GM18868 (cell line): Measurements from ENCODE around the gene SBK3.
A peak's percentile ranks its signal among the peaks of the same experiment; 100 is the strongest.
"Not testable (repeated sequence)": the region's sequence is repeated elsewhere in the genome, so short reads cannot be mapped to it uniquely, and the experiment has no call there.

ENCODE experiments used
- ATAC-seq: cut with Tn5 transposase; IDR thresholded peaks from one replicate; pipeline ENCODE4 v1.9.1; 2021; ENCODE audit warnings: mild to moderate bottlenecking, moderate library complexity; ENCODE audit not compliant: unreplicated experiment

The SBK3 gene

GRCh38 chr19:55525289-55526101, 19.8 kb downstream of the SBK3 start:
- no peak for ATAC-seq

GRCh38 chr19:55520691-55521292, 24.6 kb downstream of the SBK3 start:
- ATAC-seq, result no peak

GRCh38 chr19:55519451-55520311, 25.7 kb downstream of the SBK3 start:
- ATAC-seq, result no peak

GRCh38 chr19:55516878-55517620, 28.3 kb downstream of the SBK3 start:
- ATAC-seq, result peak; percentile 93

- ATAC-seq, result no peak
Observed at GRCh38 chr19:55508120-55508519, 37.2 kb downstream of the SBK3 start.

GRCh38 chr19:55504981-55505380, 40.4 kb downstream of the SBK3 start:
- no peak for ATAC-seq

- no peak for ATAC-seq
Observed at GRCh38 chr19:55504252-55504603, 41.1 kb downstream of the SBK3 start.

- ATAC-seq, result peak; percentile 85
Observed at GRCh38 chr19:55503502-55504251, 41.7 kb downstream of the SBK3 start.

- no peak for ATAC-seq
Observed at GRCh38 chr19:55503157-55503501, 42.2 kb downstream of the SBK3 start.

GRCh38 chr19:55502197-55502952, 43.0 kb downstream of the SBK3 start:
- no peak for ATAC-seq

- ATAC-seq, result no peak
Observed at GRCh38 chr19:55500368-55500952, 44.9 kb downstream of the SBK3 start.

GRCh38 chr19:55498246-55498840, 47.0 kb downstream of the SBK3 start:
- ATAC-seq, result no peak

- no peak for ATAC-seq
Observed at GRCh38 chr19:55497763-55498162, 47.6 kb downstream of the SBK3 start.

GRCh38 chr19:55496820-55497219, 48.5 kb downstream of the SBK3 start:
- not testable (repeated sequence) for ATAC-seq

GRCh38 chr19:55495646-55496349, 49.5 kb downstream of the SBK3 start:
- ATAC-seq, result no peak

GRCh38 chr19:55494172-55494761, 51.1 kb downstream of the SBK3 start:
- no peak for ATAC-seq

- ATAC-seq, result no peak
Observed at GRCh38 chr19:55493645-55494171, 51.6 kb downstream of the SBK3 start.
